WTC11 (cell line): ENCODE data around the gene EWSR1. TPM values are rescaled to one million over a fixed set of nuclear protein-coding genes. Genes with fewer than 3 reads are reported as not detected.

Experiments
- ATAC-seq: fragments of 200-7000 bp; cut with Tn5 transposase; 2 replicates; pipeline ENCODE4 v1.10.0; 2021; ENCODE audit warnings: mild to moderate bottlenecking, moderate library complexity
- CTCF ChIA-PET: fragments of 300-600 bp; sonication (Branson Sonifier 250); formaldehyde crosslinking; loops from one replicate; lab custom pipeline; 2021; ENCODE audit warnings: antibody characterized with exemption; lab: Charles Lee
- POLR2A ChIA-PET: fragments of 350-600 bp; sonication (Branson Sonifier 250); formaldehyde crosslinking; loops from one replicate; lab custom pipeline; 2021; ENCODE audit warnings: antibody characterized with exemption; lab: Charles Lee
- DNase-seq: peaks from one replicate; pipeline ENCODE4 v3.0.0; 2021; ENCODE audit warnings: low spot score
- H3K27ac Mint-ChIP-seq: 2 replicates; pipeline ENCODE4 v1.8.0; 2021; ENCODE audit warnings: mixed read lengths
- H3K27me3 Mint-ChIP-seq: 2 replicates; pipeline ENCODE4 v1.8.0; 2021; ENCODE audit warnings: low read depth, mild to moderate bottlenecking, moderate library complexity, mixed read lengths
- H3K36me3 Mint-ChIP-seq: 2 replicates; pipeline ENCODE4 v1.8.0; 2021; ENCODE audit warnings: mixed read lengths
- H3K4me1 Mint-ChIP-seq: 2 replicates; pipeline ENCODE4 v1.8.0; 2022; ENCODE audit warnings: mixed read lengths
- H3K4me3 Mint-ChIP-seq: 2 replicates; pipeline ENCODE4 v1.8.0; 2021; ENCODE audit warnings: mild to moderate bottlenecking, moderate library complexity, mixed read lengths
- H3K9me3 Mint-ChIP-seq: 2 replicates; pipeline ENCODE4 v1.8.0; 2021; ENCODE audit warnings: mixed read lengths
- AR ChIP-seq: fragments of 250-450 bp; sonication (Bioruptor Pico); IDR thresholded peaks from 2 replicates; pipeline ENCODE4 v1.9.0; 2021; ENCODE audit warnings: mild to moderate bottlenecking
- ARID4B ChIP-seq: sonication (generic); formaldehyde crosslinking; IDR thresholded peaks from 2 replicates; pipeline ENCODE4 v1.8.0; 2023; ENCODE audit warnings: missing genetic modification reagents, mild to moderate bottlenecking, borderline replicate concordance
- E2F4 ChIP-seq: sonication (generic); formaldehyde crosslinking; IDR thresholded peaks from 2 replicates; pipeline ENCODE4 v1.8.1; 2022; ENCODE audit warnings: low read depth, mild to moderate bottlenecking, moderate library complexity, missing genetic modification reagents, borderline replicate concordance
- ERG ChIP-seq: fragments of 250-450 bp; sonication (Bioruptor Pico); IDR thresholded peaks from 2 replicates; pipeline ENCODE4 v1.8.0; 2021; ENCODE audit warnings: mild to moderate bottlenecking
- FOXP1 ChIP-seq: sonication (generic); formaldehyde crosslinking; IDR thresholded peaks from 2 replicates; pipeline ENCODE4 v1.8.0; 2022; ENCODE audit warnings: missing genetic modification reagents, mild to moderate bottlenecking, moderate library complexity, borderline replicate concordance
- GTF2I ChIP-seq: fragments of 250-450 bp; sonication (Bioruptor Pico); conservative IDR thresholded peaks from 2 replicates; pipeline ENCODE4 v1.4.0; 2021; ENCODE audit warnings: mild to moderate bottlenecking
- JUN ChIP-seq: sonication (generic); formaldehyde crosslinking; IDR thresholded peaks from 2 replicates; pipeline ENCODE4 v1.8.0; 2023; ENCODE audit warnings: mild to moderate bottlenecking, missing genetic modification reagents
- OVOL2 ChIP-seq: fragments of 250-450 bp; sonication (Bioruptor Pico); IDR thresholded peaks from 2 replicates; pipeline ENCODE4 v1.9.0; 2021; ENCODE audit warnings: mild to moderate bottlenecking, borderline replicate concordance
- PRRX2 ChIP-seq: fragments of 250-450 bp; sonication (Bioruptor Pico); IDR thresholded peaks from 2 replicates; pipeline ENCODE4 v1.8.0; 2021; ENCODE audit warnings: mild to moderate bottlenecking
- RELA ChIP-seq: sonication (generic); formaldehyde crosslinking; IDR thresholded peaks from 2 replicates; pipeline ENCODE4 v1.8.1; 2022; ENCODE audit warnings: missing genetic modification reagents, mild to moderate bottlenecking, borderline replicate concordance
- RORB ChIP-seq: fragments of 250-450 bp; sonication (Bioruptor Pico); IDR thresholded peaks from 2 replicates; pipeline ENCODE4 v1.9.0; 2021; ENCODE audit warnings: mild to moderate bottlenecking
- SMAD4 ChIP-seq: sonication (generic); formaldehyde crosslinking; IDR thresholded peaks from 2 replicates; pipeline ENCODE4 v1.8.0; 2022; ENCODE audit warnings: mild to moderate bottlenecking, missing genetic modification reagents
- SOX15 ChIP-seq: fragments of 250-450 bp; sonication (Bioruptor Pico); IDR thresholded peaks from 2 replicates; pipeline ENCODE4 v1.9.0; 2021; ENCODE audit warnings: mild to moderate bottlenecking
- ZMAT4 ChIP-seq: fragments of 250-450 bp; sonication (Bioruptor Pico); IDR thresholded peaks from 2 replicates; pipeline ENCODE4 v1.9.0; 2021; ENCODE audit warnings: mild to moderate bottlenecking
- ZNF121 ChIP-seq: sonication (generic); formaldehyde crosslinking; IDR thresholded peaks from 2 replicates; pipeline ENCODE4 v1.8.0; 2023; ENCODE audit warnings: missing genetic modification reagents
- ZNF232 ChIP-seq: sonication (generic); formaldehyde crosslinking; IDR thresholded peaks from 2 replicates; pipeline ENCODE4 v1.8.0; 2022; ENCODE audit warnings: mild to moderate bottlenecking, missing genetic modification reagents
- ZNF263 ChIP-seq: sonication (generic); formaldehyde crosslinking; IDR thresholded peaks from 2 replicates; pipeline ENCODE4 v1.8.1; 2022; ENCODE audit warnings: low read depth, mild to moderate bottlenecking, moderate library complexity, missing genetic modification reagents
- ZNF317 ChIP-seq: sonication (generic); formaldehyde crosslinking; IDR thresholded peaks from 2 replicates; pipeline ENCODE4 v1.8.1; 2023; ENCODE audit warnings: low read depth, mild to moderate bottlenecking, moderate library complexity, missing genetic modification reagents, borderline replicate concordance
- ZNF416 ChIP-seq: fragments of 250-450 bp; sonication (Bioruptor Pico); IDR thresholded peaks from 2 replicates; pipeline ENCODE4 v1.9.0; 2021; ENCODE audit warnings: mild to moderate bottlenecking, inconsistent platforms
- total RNA-seq: library from RNA; stranded (reverse); gene quantifications from 3 replicates; pipeline ENCODE4 v1.2.3, GENCODE V29; 2021
- TF ChIP-seq, protein P1 (sequence below): sonication (generic); formaldehyde crosslinking; conservative IDR thresholded peaks from 2 replicates; pipeline ENCODE4 v1.8.1; 2022; ENCODE audit warnings: mild to moderate bottlenecking, missing genetic modification reagents
- TF ChIP-seq, protein P2 (sequence below): sonication (generic); formaldehyde crosslinking; IDR thresholded peaks from 2 replicates; pipeline ENCODE4 v1.8.0; 2022; ENCODE audit warnings: mild to moderate bottlenecking, missing genetic modification reagents

Gene EWSR1
- total RNA-seq, 1 experiment from 2014 or later: 377 TPM

GRCh38 chr22:29340566-29340965, 72.5 kb downstream of the EWSR1 start (continued):
- no peak for TF ChIP-seq SOX15 (CRISPR knock-in tag)
- no peak for TF ChIP-seq ARID4B (CRISPR knock-in tag)
- TF ChIP-seq, protein P1, sequence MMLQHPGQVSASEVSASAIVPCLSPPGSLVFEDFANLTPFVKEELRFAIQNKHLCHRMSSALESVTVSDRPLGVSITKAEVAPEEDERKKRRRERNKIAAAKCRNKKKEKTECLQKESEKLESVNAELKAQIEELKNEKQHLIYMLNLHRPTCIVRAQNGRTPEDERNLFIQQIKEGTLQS (CRISPR knock-in tag): no peak
- TF ChIP-seq FOXP1 (CRISPR knock-in tag): no peak

DNA sequence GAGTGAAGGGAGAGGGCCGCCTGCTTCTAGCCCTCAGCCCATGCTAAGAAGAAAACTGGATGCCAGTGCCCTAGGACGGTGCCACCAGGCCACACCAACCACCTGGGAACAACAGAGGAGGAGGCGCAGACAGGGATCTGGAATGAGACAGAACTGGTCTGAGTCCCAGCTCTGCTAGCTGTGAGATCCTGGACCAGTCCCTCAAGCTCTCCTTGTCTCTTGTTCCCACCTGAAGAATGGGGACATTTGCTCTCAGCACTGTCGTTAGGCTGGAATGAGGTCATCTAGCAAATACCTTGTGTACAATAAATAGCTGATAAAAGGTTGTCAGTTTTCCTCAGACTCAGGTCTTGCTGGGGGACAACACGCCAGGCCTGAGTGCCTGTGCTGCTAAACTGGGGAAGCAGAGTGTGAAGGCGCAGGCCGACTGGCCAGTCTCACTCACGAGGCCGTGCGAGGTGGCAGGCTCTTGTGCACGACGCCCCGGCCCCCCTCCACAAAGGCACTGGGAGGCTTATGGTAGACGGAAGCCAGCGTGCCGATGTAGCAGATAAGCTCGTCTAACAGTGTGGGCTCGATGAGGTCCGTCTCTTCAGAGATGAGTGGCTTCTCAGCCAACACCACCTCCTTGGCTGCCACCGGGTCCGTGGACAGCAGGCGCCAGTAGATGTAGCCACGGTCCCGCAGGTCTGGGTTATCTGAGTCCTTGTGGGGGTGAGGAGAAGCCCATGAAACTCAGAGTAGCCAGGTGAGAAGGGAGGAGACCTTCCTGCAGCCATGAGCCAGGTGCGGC, 73.2 kb downstream of the EWSR1 start:
- peaks cover 50% of the 10 kb centered on the region for H3K36me3 Mint-ChIP-seq
- H3K27ac Mint-ChIP-seq: no peak overlapping the region
- ATAC-seq: no peak
- no peaks in the 10 kb centered on the region for H3K27me3 Mint-ChIP-seq
- H3K9me3 Mint-ChIP-seq: no peaks in the 10 kb centered on the region
- no peak overlapping the region for H3K4me3 Mint-ChIP-seq
- DNase-seq: no peak
- ChIA-PET CTCF (no interaction called here), POLR2A (no interaction called here)
- no peaks in the 10 kb centered on the region for H3K4me1 Mint-ChIP-seq
- TF ChIP-seq ZNF317 (CRISPR knock-in tag) (no peak), ZNF232 (no peak), ERG (no peak), ZNF121 (CRISPR knock-in tag) (no peak), ZMAT4 (CRISPR knock-in tag) (no peak), SMAD4 (CRISPR knock-in tag) (no peak), OVOL2 (CRISPR knock-in tag) (no peak), RORB (CRISPR knock-in tag) (no peak), RELA (no peak), ZNF416 (CRISPR knock-in tag) (no peak), PRRX2 (CRISPR knock-in tag) (no peak), GTF2I (CRISPR knock-in tag) (no peak), JUN (CRISPR knock-in tag) (no peak), E2F4 (CRISPR knock-in tag) (no peak), ZNF263 (no peak), AR (CRISPR knock-in tag) (no peak)
- TF ChIP-seq, protein P2, sequence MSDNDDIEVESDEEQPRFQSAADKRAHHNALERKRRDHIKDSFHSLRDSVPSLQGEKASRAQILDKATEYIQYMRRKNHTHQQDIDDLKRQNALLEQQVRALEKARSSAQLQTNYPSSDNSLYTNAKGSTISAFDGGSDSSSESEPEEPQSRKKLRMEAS (CRISPR knock-in tag): no peak
